B cell (primary cell): ENCODE data around the gene XNDC1N. TPM values are rescaled to one million over a fixed set of nuclear protein-coding genes. Genes with fewer than 3 reads are reported as not detected.

ENCODE experiments used
- ATAC-seq: fragments of 200-7000 bp; cut with Tn5 transposase; one replicate; pipeline ENCODE4 v1.10.0; 2021; ENCODE audit warnings: low read depth, mild to moderate bottlenecking, moderate number of reproducible peaks, moderate library complexity
- CTCF ChIA-PET: fragments of 350-600 bp; sonication (Branson Sonifier 250); formaldehyde crosslinking; loops from one replicate; lab custom pipeline; 2021; ENCODE audit warnings: antibody characterized with exemption, inconsistent platforms; lab: Charles Lee
- POLR2A ChIA-PET: fragments of 350-600 bp; sonication (Branson Sonifier 250); formaldehyde crosslinking; loops from one replicate; lab custom pipeline; 2021; ENCODE audit warnings: antibody characterized with exemption; lab: Charles Lee
- DNase-seq: peaks from one replicate; pipeline ENCODE4 v3.0.0; 2013
- H2AFZ ChIP-seq: 2 replicates; pipeline ENCODE4 v1.6.1; 2012; ENCODE audit warnings: mild to moderate bottlenecking, low read depth, low read length; ENCODE audit not compliant: insufficient read depth, poor library complexity, severe bottlenecking
- H3K27ac ChIP-seq, 2 donors: 1 replicate in 1 of 2; 2 replicates in 1 of 2; pipeline ENCODE4 v1.5.1; 2012 to 2013; ENCODE audit warnings: low read length in 2 of 2, mild to moderate bottlenecking in 2 of 2, moderate library complexity in 1 of 2
- H3K27me3 ChIP-seq, 4 experiments: fragments of 200-600 bp in 1 of 4; sonication (generic) in 1 of 4; replicated peaks in 1 of 4; 1 replicate in 2 of 4; 2 replicates in 2 of 4; pipeline versions ENCODE4 v1.6.1 to v1.7.0; 2013 to 2016; ENCODE audit warnings: low read length in 3 of 4, mild to moderate bottlenecking in 2 of 4, mixed read lengths in 1 of 4, moderate library complexity in 1 of 4; ENCODE audit not compliant: insufficient read depth in 4 of 4, control insufficient read depth in 3 of 4; ENCODE audit errors: control extremely low read depth in 1 of 4
- H3K36me3 ChIP-seq, 2 experiments: replicated peaks in 1 of 2; 1 replicate in 1 of 2; 2 replicates in 1 of 2; pipeline versions ENCODE4 v1.6.1 to v1.7.1; 2013; ENCODE audit warnings: low read length in 1 of 2; ENCODE audit not compliant: insufficient read depth in 2 of 2, control insufficient read depth in 1 of 2; ENCODE audit errors: control extremely low read depth in 1 of 2, extremely low read depth in 1 of 2
- H3K4me1 ChIP-seq, 2 donors: fragments of 200-600 bp in 1 of 2; sonication (generic) in 1 of 2; 1 replicate in 1 of 2; 2 replicates in 1 of 2; pipeline versions ENCODE4 v1.5.1 to v1.6.1; 2013 to 2017; ENCODE audit warnings: low read length in 2 of 2; ENCODE audit not compliant: control insufficient read depth in 2 of 2, insufficient read depth in 2 of 2
- H3K4me2 ChIP-seq: replicated peaks from 2 replicates; pipeline ENCODE3; 2012; ENCODE audit warnings: mild to moderate bottlenecking, low read depth, low read length; ENCODE audit not compliant: poor library complexity, severe bottlenecking
- H3K4me3 ChIP-seq, 5 experiments: fragments of 200-600 bp in 1 of 5; sonication (generic) in 1 of 5; 1 replicate in 3 of 5; 2 replicates in 2 of 5; pipeline versions ENCODE4 v1.5.1 to v1.7.0; 2011 to 2016; ENCODE audit warnings: low read length in 4 of 5, mild to moderate bottlenecking in 4 of 5, low read depth in 2 of 5, control low read depth in 1 of 5, moderate library complexity in 1 of 5; ENCODE audit not compliant: insufficient read depth in 1 of 5; ENCODE audit errors: control extremely low read depth in 1 of 5, extremely low read depth in 1 of 5
- H3K79me2 ChIP-seq: fragments of 200-600 bp; sonication (generic); one replicate; pipeline ENCODE4 v1.6.0; 2016; ENCODE audit warnings: low read length; ENCODE audit not compliant: control insufficient read depth, insufficient read depth
- H3K9ac ChIP-seq: fragments of 200-600 bp; sonication (generic); 2 replicates; pipeline ENCODE4 v1.6.1; 2017; ENCODE audit warnings: mild to moderate bottlenecking, low read length, moderate library complexity
- H3K9me3 ChIP-seq, 3 donors: one replicate each; pipeline versions ENCODE4 v1.6.1 to v1.7.1; 2013; ENCODE audit warnings: low read length in 2 of 3; ENCODE audit not compliant: control insufficient read depth in 2 of 3, insufficient read depth in 1 of 3; ENCODE audit errors: control extremely low read depth in 1 of 3
- H4K20me1 ChIP-seq: 2 replicates; pipeline ENCODE4 v1.6.0; 2012; ENCODE audit warnings: mild to moderate bottlenecking, low read length; ENCODE audit not compliant: insufficient read depth, control insufficient read depth, poor library complexity, severe bottlenecking
- H3K27ac Mint-ChIP-seq: one replicate; pipeline ENCODE4 v1.8.0; 2021; ENCODE audit warnings: mixed read lengths
- H3K27me3 Mint-ChIP-seq: one replicate; pipeline ENCODE4 v1.8.0; 2021; ENCODE audit warnings: mixed read lengths
- H3K4me1 Mint-ChIP-seq: one replicate; pipeline ENCODE4 v1.8.0; 2021; ENCODE audit warnings: mixed read lengths
- H3K4me3 Mint-ChIP-seq: one replicate; pipeline ENCODE4 v1.8.0; 2021; ENCODE audit warnings: mixed read lengths
- H3K9me3 Mint-ChIP-seq: one replicate; pipeline ENCODE4 v1.8.0; 2022; ENCODE audit warnings: mixed read lengths; ENCODE audit not compliant: insufficient read depth
- CTCF ChIP-seq: fragments of 200-600 bp; IDR thresholded peaks from one replicate; pipeline ENCODE4 v1.8.0; 2022; ENCODE audit warnings: antibody characterized with exemption, mild to moderate bottlenecking
- EZH2 ChIP-seq: IDR thresholded peaks from 2 replicates; pipeline ENCODE4 v1.6.1; 2012; ENCODE audit warnings: borderline replicate concordance, low read depth, mild to moderate bottlenecking, moderate library complexity, low read length; ENCODE audit not compliant: insufficient read depth, poor library complexity, severe bottlenecking
- WGBS: methylation state at CpG from one replicate; pipeline ENCODE4 v1.1.5; 2013; ENCODE audit warnings: missing lambda C conversion rate; ENCODE audit not compliant: insufficient coverage; 5-methylcytosine and 5-hydroxymethylcytosine counted together
- intact Hi-C: fragments of 100-400 bp; cut with micrococcal nuclease; formaldehyde crosslinking; loops from one replicate; pipeline ENCODE4 v1.10.0; 2022
- polyA plus RNA-seq: library from polyadenylated mRNA; depleted of rRNA; stranded (reverse); fragments of >200 nt; gene quantifications from 2 replicates; pipeline ENCODE4 v1.2.3, GENCODE V29; 2012
- total RNA-seq, 2 donors: library from RNA; stranded (reverse); fragments of 120-200 nt in 1 of 2; gene quantifications; 1 replicate in 1 of 2; 2 replicates in 1 of 2; pipeline versions ENCODE4 v1.2.3 to v1.2.4, GENCODE V29; 2013 to 2022

The XNDC1N gene
- total and polyA plus RNA-seq, 2 donors (not counting 1 experiment from before 2014, with no cell fraction given) = 5.8 to 34.2 TPM

- H3K27me3 Mint-ChIP-seq = no peaks in the 10 kb centered on the region
- H3K4me1 Mint-ChIP-seq = peaks cover 21% of the 10 kb centered on the region
- no peak overlapping the region for H3K4me3 Mint-ChIP-seq
- WGBS = no CpG with 5 or more reads among the region's 1 CpG
- H3K79me2 ChIP-seq = peaks cover 93% of the 10 kb centered on the region
- no peaks in the 10 kb centered on the region for H3K27me3 ChIP-seq
- CTCF ChIA-PET = interaction anchor here (0.7 kb wide), 1 partner anchor 32 kb away, joined by 3 read pairs; no protein-coding TSS in a partner anchor
- no peaks in the 10 kb centered on the region for H3K9me3 Mint-ChIP-seq
- H4K20me1 ChIP-seq = peaks cover 5% of the 10 kb centered on the region
- POLR2A ChIA-PET = no interaction called here
- H3K9me3 ChIP-seq = no peaks in the 10 kb centered on the region
- intact Hi-C loops = no loop called here
- no peak overlapping the region for H3K27ac Mint-ChIP-seq
- peaks cover 0 to 3% of the 10 kb centered on the region in 2 experiments for H3K36me3 ChIP-seq
- peaks cover 13 to 19% of the 10 kb centered on the region in 2 donors for H3K4me1 ChIP-seq
- DNase-seq (no peak), ATAC-seq (no peak)
- H3K4me2 ChIP-seq = no peak overlapping the region
- no peak overlapping the region for H3K9ac ChIP-seq
- no peak for TF ChIP-seq CTCF
- no peak for TF ChIP-seq EZH2
- H3K4me3 ChIP-seq = no peak overlapping the region
- H3K27ac ChIP-seq = no peak overlapping the region
- H2AFZ ChIP-seq = no peak overlapping the region
Measured at GRCh38 chr11:71937826-71938225, 9.4 kb upstream of the XNDC1N start.

- H3K27ac ChIP-seq = no peak overlapping the region
- H4K20me1 ChIP-seq = peaks cover 5% of the 10 kb centered on the region
- no peak overlapping the region for H2AFZ ChIP-seq
- no peak overlapping the region for H3K4me3 ChIP-seq
- DNase-seq (no peak), ATAC-seq (no peak)
- H3K4me2 ChIP-seq = no peak overlapping the region
- intact Hi-C loops = no loop called here
- H3K27me3 ChIP-seq = no peaks in the 10 kb centered on the region
- Mint-ChIP-seq H3K4me3 (no peak overlapping the region), H3K27ac (no peak overlapping the region), H3K9me3 (no peaks in the 10 kb centered on the region), H3K4me1 (peaks cover 28% of the 10 kb centered on the region), H3K27me3 (no peaks in the 10 kb centered on the region)
- TF ChIP-seq CTCF (no peak), EZH2 (no peak)
- no peaks in the 10 kb centered on the region for H3K9me3 ChIP-seq
- WGBS = 67% methylated on average over 3 of the region's 5 CpGs
- peaks cover 94% of the 10 kb centered on the region for H3K79me2 ChIP-seq
- H3K9ac ChIP-seq = no peak overlapping the region
- CTCF ChIA-PET = no interaction called here
- peaks cover 0 to 3% of the 10 kb centered on the region in 2 experiments for H3K36me3 ChIP-seq
- POLR2A ChIA-PET = no interaction called here
- H3K4me1 ChIP-seq = peaks cover 13 to 19% of the 10 kb centered on the region in 2 donors
Measured at GRCh38 chr11:71936825-71937224, 8.4 kb upstream of the XNDC1N start.
